Measurements from ENCODE around the gene TRAK1. TPM values are rescaled to one million over a fixed set of nuclear protein-coding genes. Genes with fewer than 3 reads are reported as not detected.

Gene TRAK1
- total RNA-seq, 2 experiments from 2014 or later = 62.5 to 88.3 TPM

DNA sequence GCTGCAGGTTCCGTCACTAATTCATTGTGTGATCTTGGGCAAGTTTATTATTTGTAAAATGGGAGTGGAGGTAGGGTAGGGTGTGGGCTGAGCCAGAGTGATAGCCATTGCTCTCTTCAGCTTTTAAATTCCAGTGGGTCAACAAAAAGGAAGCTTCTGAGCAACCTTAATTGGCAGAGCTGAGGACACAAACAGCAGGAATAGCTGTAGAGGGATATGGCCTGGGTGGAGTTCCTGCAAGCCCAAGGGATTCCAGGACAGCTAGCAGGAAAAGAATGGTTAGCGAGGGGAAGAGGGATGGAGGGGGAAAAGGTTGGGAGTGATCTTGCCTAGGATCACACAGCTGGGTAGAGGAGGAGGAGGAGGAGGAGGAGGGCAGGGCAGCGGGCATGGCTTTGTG is 163.4 kb downstream of the TRAK1 start:
- intact Hi-C loops (cut with micrococcal nuclease; ENCODE audit: unreplicated experiment) = no loop called here
- no peaks in the 10 kb centered on the region for H3K36me3 ChIP-seq (ENCODE audit: insufficient read depth, low read length)
- no peak overlapping the region for H3K4me3 ChIP-seq (ENCODE audit: low read depth, low read length, poor library complexity, severe bottlenecking)
- no peaks in the 10 kb centered on the region for H3K79me2 ChIP-seq (ENCODE audit: insufficient read depth, low read depth, low read length)
- ChIA-PET POLR2A (interaction anchor here (0.8 to 1.2 kb wide), 2 partner anchors 15 to 114 kb away, joined by 3 read pairs; no protein-coding TSS in a partner anchor), CTCF (ENCODE audit: unreplicated experiment) (no interaction called here)
- H4K20me1 ChIP-seq (ENCODE audit: insufficient read depth, low read length) = no peaks in the 10 kb centered on the region
- H2AFZ ChIP-seq (ENCODE audit: low read length) = no peak overlapping the region
- no peak for DNase-seq (ENCODE audit: low spot score)
- H3K9me2 ChIP-seq (ENCODE audit: insufficient read depth, low read length) = no peaks in the 10 kb centered on the region
- TF ChIP-seq CTCF (conservative IDR thresholded peaks at IDR 0.05; ENCODE audit: low read length) = no peak
- TF ChIP-seq EZH2phosphoT487 (IDR thresholded peaks at IDR 0.05; ENCODE audit: borderline replicate concordance, low read depth, low read length) = no peak
- no TSS peak for BruUV-seq (replicated peaks)
- no peak overlapping the region for H3K4me2 ChIP-seq (ENCODE audit: low read length)
- no peaks in the 10 kb centered on the region for H3K4me1 ChIP-seq (ENCODE audit: insufficient read depth, low read length, poor library complexity, severe bottlenecking)
- no peaks in the 10 kb centered on the region for H3K9me3 ChIP-seq (ENCODE audit: low read length)
- no peak overlapping the region for H3K27ac ChIP-seq (ENCODE audit: low read depth, low read length, poor library complexity, severe bottlenecking)

- Histone ChIP-seq H4K20me1 (ENCODE audit: insufficient read depth, low read length) (no peaks in the 10 kb centered on the region), H3K9me2 (ENCODE audit: insufficient read depth, low read length) (no peaks in the 10 kb centered on the region), H3K9me3 (ENCODE audit: low read length) (no peaks in the 10 kb centered on the region), H3K27ac (ENCODE audit: low read depth, low read length, poor library complexity, severe bottlenecking) (no peak overlapping the region), H3K79me2 (ENCODE audit: insufficient read depth, low read depth, low read length) (no peaks in the 10 kb centered on the region), H3K4me3 (ENCODE audit: low read depth, low read length, poor library complexity, severe bottlenecking) (no peak overlapping the region), H3K4me1 (ENCODE audit: insufficient read depth, low read length, poor library complexity, severe bottlenecking) (no peaks in the 10 kb centered on the region), H3K36me3 (ENCODE audit: insufficient read depth, low read length) (no peaks in the 10 kb centered on the region), H2AFZ (ENCODE audit: low read length) (no peak overlapping the region), H3K4me2 (ENCODE audit: low read length) (no peak overlapping the region)
- ChIA-PET CTCF (ENCODE audit: unreplicated experiment) (no interaction called here), POLR2A (no interaction called here)
- BruUV-seq (replicated peaks) = no TSS peak
- no peak for DNase-seq (ENCODE audit: low spot score)
- intact Hi-C loops (cut with micrococcal nuclease; ENCODE audit: unreplicated experiment) = no loop called here
- TF ChIP-seq EZH2phosphoT487 (IDR thresholded peaks at IDR 0.05; ENCODE audit: borderline replicate concordance, low read depth, low read length) = no peak
- no peak for TF ChIP-seq CTCF (conservative IDR thresholded peaks at IDR 0.05; ENCODE audit: low read length)
Measured at GRCh38 chr3:42256135-42256819, 165.1 kb downstream of the TRAK1 start.

DNA sequence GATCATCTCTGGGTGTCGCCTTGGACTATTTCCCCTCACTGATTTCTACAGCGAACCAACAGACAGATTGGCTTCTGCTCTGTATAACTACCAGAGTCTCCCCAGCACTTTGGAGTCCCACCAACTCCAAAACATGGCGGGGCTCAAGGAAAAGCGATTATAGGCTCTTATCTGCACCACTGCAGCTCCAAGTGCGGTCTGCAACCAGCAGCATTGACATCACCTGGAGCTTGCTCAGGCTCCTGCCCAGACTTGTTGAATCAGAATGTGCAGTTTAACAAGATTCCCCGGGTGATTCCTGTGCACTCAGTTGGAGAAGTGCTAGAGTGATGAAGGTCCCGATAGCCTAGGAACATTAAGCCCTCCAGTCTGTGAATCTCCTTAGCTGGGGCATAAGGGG is 165.8 kb downstream of the TRAK1 start:
- no peak overlapping the region for H3K4me3 ChIP-seq (ENCODE audit: low read depth, low read length, poor library complexity, severe bottlenecking)
- H3K27ac ChIP-seq (ENCODE audit: low read depth, low read length, poor library complexity, severe bottlenecking) = no peak overlapping the region
- POLR2A ChIA-PET = no interaction called here
- no peak for DNase-seq (ENCODE audit: low spot score)
- H2AFZ ChIP-seq (ENCODE audit: low read length) = no peak overlapping the region
- no peaks in the 10 kb centered on the region for H4K20me1 ChIP-seq (ENCODE audit: insufficient read depth, low read length)
- H3K9me3 ChIP-seq (ENCODE audit: low read length) = no peaks in the 10 kb centered on the region
- intact Hi-C loops (cut with micrococcal nuclease; ENCODE audit: unreplicated experiment) = no loop called here
- no peaks in the 10 kb centered on the region for H3K36me3 ChIP-seq (ENCODE audit: insufficient read depth, low read length)
- H3K4me1 ChIP-seq (ENCODE audit: insufficient read depth, low read length, poor library complexity, severe bottlenecking) = no peaks in the 10 kb centered on the region
- TF ChIP-seq EZH2phosphoT487 (IDR thresholded peaks at IDR 0.05; ENCODE audit: borderline replicate concordance, low read depth, low read length) (no peak), CTCF (conservative IDR thresholded peaks at IDR 0.05; ENCODE audit: low read length) (no peak)
- CTCF ChIA-PET (ENCODE audit: unreplicated experiment) = no interaction called here
- H3K79me2 ChIP-seq (ENCODE audit: insufficient read depth, low read depth, low read length) = no peaks in the 10 kb centered on the region
- H3K9me2 ChIP-seq (ENCODE audit: insufficient read depth, low read length) = no peaks in the 10 kb centered on the region
- no peak overlapping the region for H3K4me2 ChIP-seq (ENCODE audit: low read length)
- no TSS peak for BruUV-seq (replicated peaks)

Measured in OCI-LY7 (cell line).